ENCODE results near the gene FABP1.
A peak's percentile ranks its signal among the peaks of the same experiment; 100 is the strongest.

FABP1 gene

GRCh38 chr2:88082781-88083180 lies 45.1 kb downstream of the FABP1 start:
- H3K27me3 ChIP-seq (replicated peaks), result no peaks in the 10 kb centered on the region
- in situ Hi-C loops (cut with HindIII; ENCODE audit: low pct_ligation_motif_present, low sequenced_read_pairs), result no loop called here
- DNase-seq, result no peak
- no peaks in the 10 kb centered on the region for H3K36me3 ChIP-seq (replicated peaks)
- no peak for TF ChIP-seq CTCF (IDR thresholded peaks at IDR 0.05; ENCODE audit: low read depth, low read length, missing control alignments)
- H3K4me3 ChIP-seq (ENCODE audit: low read depth, low read length), result no peak overlapping the region
- no peak overlapping the region for H3K27ac ChIP-seq

GRCh38 chr2:88081924-88082608 lies 45.8 kb downstream of the FABP1 start:
- H3K36me3 ChIP-seq (replicated peaks), result no peaks in the 10 kb centered on the region
- no peak overlapping the region for H3K4me3 ChIP-seq (ENCODE audit: low read depth, low read length)
- TF ChIP-seq CTCF (IDR thresholded peaks at IDR 0.05; ENCODE audit: low read depth, low read length, missing control alignments), result no peak
- H3K27me3 ChIP-seq (replicated peaks), result no peaks in the 10 kb centered on the region
- H3K27ac ChIP-seq, result no peak overlapping the region
- in situ Hi-C loops (cut with HindIII; ENCODE audit: low pct_ligation_motif_present, low sequenced_read_pairs), result no loop called here
- no peak for DNase-seq

GRCh38 chr2:88080545-88080944 lies 47.3 kb downstream of the FABP1 start:
- H3K36me3 ChIP-seq (replicated peaks), result no peaks in the 10 kb centered on the region
- DNase-seq, result no peak
- H3K4me3 ChIP-seq (ENCODE audit: low read depth, low read length), result no peak overlapping the region
- no peak for TF ChIP-seq CTCF (IDR thresholded peaks at IDR 0.05; ENCODE audit: low read depth, low read length, missing control alignments)
- H3K27me3 ChIP-seq (replicated peaks), result no peaks in the 10 kb centered on the region
- in situ Hi-C loops (cut with HindIII; ENCODE audit: low pct_ligation_motif_present, low sequenced_read_pairs), result no loop called here
- H3K27ac ChIP-seq, result no peak overlapping the region

DNA sequence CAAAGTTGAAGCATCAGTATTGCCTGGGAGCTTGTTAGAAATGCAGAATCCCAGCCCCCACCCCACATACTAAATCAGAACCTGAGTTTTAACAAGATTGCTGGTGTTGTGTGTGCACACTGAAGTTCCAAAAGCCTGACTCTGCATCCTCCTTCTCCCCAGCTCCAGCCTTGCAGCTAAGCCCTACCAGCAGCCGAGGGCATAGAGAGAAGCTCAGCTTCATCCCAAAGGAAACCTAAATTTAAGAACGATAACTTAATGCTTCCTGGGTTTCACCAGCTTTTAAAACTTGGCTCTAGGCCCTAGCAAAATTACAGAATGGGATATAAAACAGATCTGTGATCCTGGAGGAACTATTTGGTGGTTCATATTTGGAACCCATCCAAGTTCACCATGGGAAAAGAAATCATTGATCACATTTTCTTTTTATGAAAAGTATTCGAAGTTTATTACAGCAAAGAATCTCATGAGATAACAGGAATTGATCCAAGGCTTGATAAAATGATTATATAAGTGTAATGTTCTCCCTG lies 49.2 kb downstream of the FABP1 start:
- no peaks in the 10 kb centered on the region for H3K27me3 ChIP-seq (replicated peaks)
- H3K27ac ChIP-seq, result no peak overlapping the region
- in situ Hi-C loops (cut with HindIII; ENCODE audit: low pct_ligation_motif_present, low sequenced_read_pairs), result no loop called here
- H3K36me3 ChIP-seq (replicated peaks), result no peaks in the 10 kb centered on the region
- TF ChIP-seq CTCF (IDR thresholded peaks at IDR 0.05; ENCODE audit: low read depth, low read length, missing control alignments), result no peak
- DNase-seq, result no peak
- no peak overlapping the region for H3K4me3 ChIP-seq (ENCODE audit: low read depth, low read length)

DNA sequence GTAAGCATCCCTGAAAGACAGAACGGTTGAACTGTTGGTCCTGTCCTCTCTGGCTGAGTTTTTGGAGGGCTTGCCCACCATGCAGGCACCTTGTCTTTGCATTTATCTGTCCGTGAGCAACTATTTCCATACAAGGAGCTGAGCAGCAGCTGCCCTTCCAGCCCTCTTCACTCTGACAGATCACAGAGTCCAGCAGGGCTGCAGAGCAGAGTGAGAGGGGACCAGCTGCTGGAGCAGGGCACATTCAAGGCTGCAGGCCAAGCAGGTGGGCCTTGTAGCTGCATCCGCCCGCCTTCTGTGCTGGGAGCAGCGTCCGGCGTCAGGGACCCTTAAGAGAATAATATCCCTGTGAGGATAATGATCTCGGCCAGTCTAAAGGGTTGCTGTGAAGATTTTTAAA lies 50.8 kb downstream of the FABP1 start:
- H3K4me3 ChIP-seq (ENCODE audit: low read depth, low read length), result no peak overlapping the region
- no peak for DNase-seq
- no peaks in the 10 kb centered on the region for H3K36me3 ChIP-seq (replicated peaks)
- in situ Hi-C loops (cut with HindIII; ENCODE audit: low pct_ligation_motif_present, low sequenced_read_pairs), result no loop called here
- no peaks in the 10 kb centered on the region for H3K27me3 ChIP-seq (replicated peaks)
- no peak overlapping the region for H3K27ac ChIP-seq
- no peak for TF ChIP-seq CTCF (IDR thresholded peaks at IDR 0.05; ENCODE audit: low read depth, low read length, missing control alignments)

DNA sequence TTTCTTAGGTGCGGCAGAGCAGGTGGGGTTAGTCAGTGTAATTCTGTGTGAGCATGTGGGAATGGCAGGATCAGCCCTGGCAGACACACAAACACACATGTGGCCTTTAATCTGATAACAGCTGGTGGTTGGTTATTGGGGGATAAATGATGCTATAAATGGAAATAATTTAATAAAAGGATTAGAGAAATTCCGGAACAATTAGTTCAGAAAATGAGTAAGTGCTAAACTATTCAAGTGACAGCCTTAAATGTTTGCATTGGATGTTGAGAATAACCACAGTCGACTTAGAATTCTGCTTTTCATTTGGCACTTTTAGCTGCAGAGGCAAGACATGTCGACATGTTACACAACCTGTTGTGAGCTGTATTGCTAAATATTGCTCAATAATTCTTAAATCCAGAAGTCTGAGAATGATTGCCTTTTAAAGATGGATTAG lies 53.0 kb downstream of the FABP1 start:
- peak; percentile 48 for DNase-seq
- Histone ChIP-seq H3K36me3 (replicated peaks) (no peaks in the 10 kb centered on the region), H3K27me3 (replicated peaks) (no peaks in the 10 kb centered on the region), H3K27ac (no peak overlapping the region), H3K4me3 (ENCODE audit: low read depth, low read length) (no peak overlapping the region)
- no peak for TF ChIP-seq CTCF (IDR thresholded peaks at IDR 0.05; ENCODE audit: low read depth, low read length, missing control alignments)
- in situ Hi-C loops (cut with HindIII; ENCODE audit: low pct_ligation_motif_present, low sequenced_read_pairs), result no loop called here

Data from brain microvascular endothelial cell (primary cell).